ENCODE data around the gene TOB1.
A peak's percentile ranks its signal among the peaks of the same experiment; 100 is the strongest.

The TOB1 gene

GRCh38 chr17:50866261-50866949 is at the start of gene TOB1:
Gene TOB1, minus strand, starts transcription at chr17:50866354. Its CDS starts 2,337 bp downstream, at chr17:50864017.
- peak; percentile 97 for DNase-seq

GRCh38 chr17:50914505-50915063 is 48.4 kb upstream of the TOB1 start:
- DNase-seq: no peak

GRCh38 chr17:50913120-50913519 is 47.0 kb upstream of the TOB1 start:
- no peak for DNase-seq

GRCh38 chr17:50911890-50912289 is 45.7 kb upstream of the TOB1 start:
- DNase-seq: no peak

GRCh38 chr17:50911450-50911849 is 45.3 kb upstream of the TOB1 start:
- no peak for DNase-seq

GRCh38 chr17:50909765-50910605 is 43.8 kb upstream of the TOB1 start:
- peak; percentile 64 to 69 for DNase-seq

- peak in 1 of 2 donors; percentile 36 for DNase-seq
These were observed 43.0 kb upstream of the TOB1 start for GRCh38 chr17:50908860-50909764.

- no peak for DNase-seq
These were observed 42.1 kb upstream of the TOB1 start for GRCh38 chr17:50908140-50908859.

- no peak for DNase-seq
These were observed 40.3 kb upstream of the TOB1 start for GRCh38 chr17:50906443-50906842.

- DNase-seq: no peak
These were observed 39.3 kb upstream of the TOB1 start for GRCh38 chr17:50905460-50905803.

- no peak for DNase-seq
These were observed 38.6 kb upstream of the TOB1 start for GRCh38 chr17:50904518-50905459.

GRCh38 chr17:50903604-50904517 is 37.7 kb upstream of the TOB1 start:
- no peak for DNase-seq

GRCh38 chr17:50902372-50903353 is 36.5 kb upstream of the TOB1 start:
- DNase-seq: no peak

- no peak for DNase-seq
These were observed 34.3 kb upstream of the TOB1 start for GRCh38 chr17:50900383-50900892.

GRCh38 chr17:50899559-50900319 is 33.6 kb upstream of the TOB1 start:
- no peak for DNase-seq

GRCh38 chr17:50899005-50899460 is 32.9 kb upstream of the TOB1 start:
- DNase-seq: no peak

- no peak for DNase-seq
These were observed 32.3 kb upstream of the TOB1 start for GRCh38 chr17:50898369-50899004.

Measured in stimulated activated CD4-positive, alpha-beta T cell treated with anti-CD3 and anti-CD28 coated beads, Interleukin-2, amount 100 ng/mL, for 24 hours (primary cell).